DOHH2 (cell line): Measurements from ENCODE around the gene PPP2R2C.

Source experiments
- H3F3A ChIP-seq: fragments of 200-600 bp; sonication (generic), shearing (Covaris generic); 2 replicates; pipeline ENCODE4 v1.6.0; 2016; ENCODE audit warnings: antibody characterized with exemption, mild to moderate bottlenecking; ENCODE audit not compliant: control insufficient read depth, insufficient read depth
- H3K27ac ChIP-seq: fragments of 200-600 bp; sonication (generic); 2 replicates; pipeline ENCODE4 v1.5.1; 2014; ENCODE audit warnings: low read depth, mild to moderate bottlenecking, low read length, moderate library complexity
- H3K27me3 ChIP-seq: fragments of 200-600 bp; sonication (generic); 2 replicates; pipeline ENCODE4 v1.6.1; 2014; ENCODE audit warnings: mild to moderate bottlenecking, low read length, mixed read lengths; ENCODE audit not compliant: control insufficient read depth
- H3K36me3 ChIP-seq: fragments of 200-600 bp; sonication (generic); 2 replicates; pipeline ENCODE4 v1.6.1; 2014; ENCODE audit warnings: mild to moderate bottlenecking, low read length, moderate library complexity, mixed read lengths; ENCODE audit not compliant: control insufficient read depth
- H3K4me1 ChIP-seq: fragments of 200-600 bp; sonication (generic); 2 replicates; pipeline ENCODE4 v1.6.1; 2014; ENCODE audit warnings: mild to moderate bottlenecking, low read length, mixed read lengths; ENCODE audit not compliant: control insufficient read depth
- H3K4me2 ChIP-seq: fragments of 200-600 bp; sonication (generic); 2 replicates; pipeline ENCODE4 v1.6.0; 2014; ENCODE audit warnings: mild to moderate bottlenecking, low read length, moderate library complexity
- H3K4me3 ChIP-seq: fragments of 200-600 bp; sonication (generic); 2 replicates; pipeline ENCODE4 v1.5.1; 2014; ENCODE audit warnings: mild to moderate bottlenecking, low read length, mixed read lengths
- H3K79me2 ChIP-seq: fragments of 200-600 bp; sonication (generic); 2 replicates; pipeline ENCODE4 v1.6.1; 2014; ENCODE audit warnings: mild to moderate bottlenecking, low read length, mixed read lengths; ENCODE audit not compliant: control insufficient read depth
- H3K9me2 ChIP-seq: fragments of 200-600 bp; sonication (generic); replicated peaks from 2 replicates; pipeline ENCODE4 v1.6.1; 2014; ENCODE audit warnings: mild to moderate bottlenecking, low read length, mixed read lengths; ENCODE audit not compliant: control insufficient read depth
- H3K9me3 ChIP-seq: fragments of 200-600 bp; sonication (generic); 2 replicates; pipeline ENCODE4 v1.6.1; 2014; ENCODE audit warnings: antibody characterized with exemption, low read length, mixed read lengths; ENCODE audit not compliant: control insufficient read depth, insufficient read depth
- H4K20me1 ChIP-seq: fragments of 200-600 bp; sonication (generic); 2 replicates; pipeline ENCODE4 v1.6.0; 2014; ENCODE audit warnings: low read depth, mild to moderate bottlenecking, antibody characterized with exemption, low read length, moderate library complexity; ENCODE audit not compliant: control insufficient read depth, insufficient read depth
- CTCF ChIP-seq: fragments of 200-600 bp; sonication (generic); IDR thresholded peaks from one replicate; pipeline ENCODE4 v1.5.1; 2014; ENCODE audit warnings: antibody characterized with exemption, mild to moderate bottlenecking, low read depth, low read length; ENCODE audit not compliant: poor library complexity, severe bottlenecking
- EZH2phosphoT487 ChIP-seq: fragments of 200-600 bp; sonication (generic); IDR thresholded peaks from 2 replicates; pipeline ENCODE4 v1.6.1; 2017; ENCODE audit warnings: borderline replicate concordance, mild to moderate bottlenecking, antibody characterized with exemption, low read length, moderate library complexity, mixed read lengths

PPP2R2C gene

GRCh38 chr4:6352031-6352692 lies 120.3 kb downstream of the PPP2R2C start:
- Histone ChIP-seq H3K4me2 (no peak overlapping the region), H3K4me3 (no peak overlapping the region), H3K27ac (no peak overlapping the region), H3K9me2 (no peaks in the 10 kb centered on the region), H3F3A (no peaks in the 10 kb centered on the region), H4K20me1 (no peaks in the 10 kb centered on the region), H3K4me1 (no peaks in the 10 kb centered on the region), H3K36me3 (no peaks in the 10 kb centered on the region), H3K9me3 (no peaks in the 10 kb centered on the region), H3K79me2 (no peaks in the 10 kb centered on the region), H3K27me3 (no peaks in the 10 kb centered on the region)
- no peak for TF ChIP-seq CTCF
- no peak for TF ChIP-seq EZH2phosphoT487

- no peaks in the 10 kb centered on the region for H3K79me2 ChIP-seq
- H3K27me3 ChIP-seq = no peaks in the 10 kb centered on the region
- H4K20me1 ChIP-seq = no peaks in the 10 kb centered on the region
- no peak overlapping the region for H3K4me3 ChIP-seq
- no peaks in the 10 kb centered on the region for H3K36me3 ChIP-seq
- no peak overlapping the region for H3K27ac ChIP-seq
- no peaks in the 10 kb centered on the region for H3K4me1 ChIP-seq
- no peaks in the 10 kb centered on the region for H3F3A ChIP-seq
- no peak overlapping the region for H3K4me2 ChIP-seq
- TF ChIP-seq EZH2phosphoT487 (no peak), CTCF (no peak)
- no peaks in the 10 kb centered on the region for H3K9me3 ChIP-seq
- no peaks in the 10 kb centered on the region for H3K9me2 ChIP-seq
These were observed 121.0 kb downstream of the PPP2R2C start for GRCh38 chr4:6351246-6352000.

GRCh38 chr4:6350646-6351045 lies 121.8 kb downstream of the PPP2R2C start:
- H3K4me2 ChIP-seq = no peak overlapping the region
- no peak for TF ChIP-seq EZH2phosphoT487
- TF ChIP-seq CTCF = no peak
- no peaks in the 10 kb centered on the region for H3K9me2 ChIP-seq
- H3K36me3 ChIP-seq = no peaks in the 10 kb centered on the region
- no peak overlapping the region for H3K27ac ChIP-seq
- no peaks in the 10 kb centered on the region for H3F3A ChIP-seq
- no peaks in the 10 kb centered on the region for H3K4me1 ChIP-seq
- H4K20me1 ChIP-seq = no peaks in the 10 kb centered on the region
- H3K4me3 ChIP-seq = no peak overlapping the region
- no peaks in the 10 kb centered on the region for H3K79me2 ChIP-seq
- no peaks in the 10 kb centered on the region for H3K27me3 ChIP-seq
- no peaks in the 10 kb centered on the region for H3K9me3 ChIP-seq
